Ascending aorta (tissue), 2 donors: ENCODE data around the gene OR8S1. TPM values are rescaled to one million over a fixed set of nuclear protein-coding genes. Genes with fewer than 3 reads are reported as not detected.
"Not testable (repeated sequence)": the region's sequence is repeated elsewhere in the genome, so short reads cannot be mapped to it uniquely, and the experiment has no call there.

Experiments
- DNase-seq, 2 donors: peaks; one replicate each; pipeline ENCODE4 v3.0.0-alpha.2; 2019; ENCODE audit warnings: low spot score in 2 of 2
- H3K27ac ChIP-seq, 2 donors: fragments of 200-600 bp; sonication (generic); one replicate each; pipeline ENCODE4 v1.5.1; 2016 to 2017; ENCODE audit warnings: mild to moderate bottlenecking in 1 of 2
- H3K27me3 ChIP-seq: fragments of 200-600 bp; sonication (generic); one replicate; pipeline ENCODE4 v1.5.1; 2017
- H3K36me3 ChIP-seq, 2 donors: fragments of 200-600 bp; sonication (generic); one replicate each; pipeline ENCODE4 v1.5.1; 2016
- H3K4me1 ChIP-seq, 2 donors: fragments of 200-600 bp; sonication (generic); one replicate each; pipeline ENCODE4 v1.5.1; 2016 to 2017; ENCODE audit warnings: mild to moderate bottlenecking in 1 of 2
- H3K4me3 ChIP-seq, 2 donors: fragments of 200-600 bp; sonication (generic); one replicate each; pipeline ENCODE4 v1.5.1; 2016 to 2017; ENCODE audit warnings: mild to moderate bottlenecking in 1 of 2
- H3K9me3 ChIP-seq, 2 donors: fragments of 200-600 bp; sonication (generic); one replicate each; pipeline ENCODE4 v1.5.1; 2016
- intact Hi-C: fragments of 100-400 bp; cut with DNase I; formaldehyde crosslinking; loops from one replicate; pipeline ENCODE4 v1.15.1; 2023
- total RNA-seq: library from RNA; depleted of rRNA; stranded (reverse); fragments of >200 nt; gene quantifications from one replicate; pipeline ENCODE4 v1.1.0, GENCODE V29; 2016
- TF ChIP-seq, protein P1 (sequence below), 3 experiments: fragments of 200-600 bp in 2 of 3; fragments of 450-650 bp in 1 of 3; sonication (generic) in 2 of 3; IDR thresholded peaks; one replicate each; pipeline ENCODE4 v1.5.1; 2016 to 2019; ENCODE audit warnings: antibody characterized with exemption in 3 of 3, mild to moderate bottlenecking in 1 of 3, moderate library complexity in 1 of 3

The OR8S1 gene
- total RNA-seq, 1 donor from 2014 or later, result not detected

DNA sequence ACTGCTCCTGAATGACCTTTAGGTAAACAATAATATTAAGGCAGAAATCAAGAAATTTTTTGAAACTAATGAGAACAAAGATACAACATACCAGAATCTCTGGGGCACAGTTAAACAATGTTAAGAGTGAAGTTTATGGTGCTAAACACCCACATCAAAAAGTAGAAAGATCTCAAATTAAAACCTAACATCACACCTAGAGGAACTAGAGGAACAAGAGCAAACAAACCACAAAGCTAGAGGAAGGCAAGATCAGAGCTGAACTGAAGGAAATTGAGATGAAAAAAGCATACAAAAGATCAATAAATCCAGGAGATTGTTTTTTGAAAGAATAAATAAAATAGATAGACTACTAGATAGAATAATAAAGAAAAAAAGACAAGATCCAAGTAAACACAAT is 7.2 kb downstream of the OR8S1 start:
- H3K27me3 ChIP-seq, result no peaks in the 10 kb centered on the region
- TF ChIP-seq, protein P1, sequence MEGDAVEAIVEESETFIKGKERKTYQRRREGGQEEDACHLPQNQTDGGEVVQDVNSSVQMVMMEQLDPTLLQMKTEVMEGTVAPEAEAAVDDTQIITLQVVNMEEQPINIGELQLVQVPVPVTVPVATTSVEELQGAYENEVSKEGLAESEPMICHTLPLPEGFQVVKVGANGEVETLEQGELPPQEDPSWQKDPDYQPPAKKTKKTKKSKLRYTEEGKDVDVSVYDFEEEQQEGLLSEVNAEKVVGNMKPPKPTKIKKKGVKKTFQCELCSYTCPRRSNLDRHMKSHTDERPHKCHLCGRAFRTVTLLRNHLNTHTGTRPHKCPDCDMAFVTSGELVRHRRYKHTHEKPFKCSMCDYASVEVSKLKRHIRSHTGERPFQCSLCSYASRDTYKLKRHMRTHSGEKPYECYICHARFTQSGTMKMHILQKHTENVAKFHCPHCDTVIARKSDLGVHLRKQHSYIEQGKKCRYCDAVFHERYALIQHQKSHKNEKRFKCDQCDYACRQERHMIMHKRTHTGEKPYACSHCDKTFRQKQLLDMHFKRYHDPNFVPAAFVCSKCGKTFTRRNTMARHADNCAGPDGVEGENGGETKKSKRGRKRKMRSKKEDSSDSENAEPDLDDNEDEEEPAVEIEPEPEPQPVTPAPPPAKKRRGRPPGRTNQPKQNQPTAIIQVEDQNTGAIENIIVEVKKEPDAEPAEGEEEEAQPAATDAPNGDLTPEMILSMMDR (IDR thresholded peaks at IDR 0.05), result no peak

DNA sequence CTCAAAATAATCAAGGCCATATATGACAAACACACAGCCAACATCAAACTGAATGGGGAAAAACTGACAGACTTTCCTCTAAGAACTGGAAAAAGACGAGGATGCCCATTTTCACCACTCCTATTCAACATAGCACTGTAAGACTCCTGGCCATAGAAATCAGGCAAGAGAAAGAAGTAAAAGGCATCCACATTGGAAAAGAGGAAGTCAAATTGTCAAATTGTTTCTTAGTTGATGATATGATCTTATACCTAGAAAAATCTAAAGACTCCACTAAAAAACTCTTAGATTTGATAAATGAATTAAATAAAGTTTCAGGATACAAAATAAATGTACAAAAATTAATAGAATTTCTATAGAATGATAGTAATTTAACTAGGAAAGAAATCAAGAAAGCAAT is 11.2 kb downstream of the OR8S1 start:
- Histone ChIP-seq H3K9me3 (peaks cover 0 to 7% of the 10 kb centered on the region in 2 donors), H3K4me3 (no peak overlapping the region), H3K36me3 (no peaks in the 10 kb centered on the region), H3K27ac (no peak overlapping the region), H3K4me1 (no peaks in the 10 kb centered on the region), H3K27me3 (no peaks in the 10 kb centered on the region)
- intact Hi-C loops, result no loop called here
- DNase-seq, result no peak
- TF ChIP-seq, protein P1 (IDR thresholded peaks at IDR 0.05), result no peak

More for the DNA sequence above, 7.2 kb downstream of the OR8S1 start:
- Histone ChIP-seq H3K36me3 (no peaks in the 10 kb centered on the region), H3K4me1 (no peaks in the 10 kb centered on the region), H3K9me3 (peaks cover 0 to 7% of the 10 kb centered on the region in 2 donors), H3K4me3 (no peak overlapping the region), H3K27ac (no peak overlapping the region)
- intact Hi-C loops, result no loop called here
- DNase-seq, result no peak

GRCh38 chr12:48542300-48542928 is 17.0 kb downstream of the OR8S1 start:
- Histone ChIP-seq H3K27me3 (no peaks in the 10 kb centered on the region), H3K9me3 (no peaks in the 10 kb centered on the region), H3K27ac (no peak overlapping the region), H3K4me1 (no peaks in the 10 kb centered on the region), H3K4me3 (no peak overlapping the region), H3K36me3 (no peaks in the 10 kb centered on the region)
- no peak for DNase-seq
- intact Hi-C loops, result no loop called here
- TF ChIP-seq, protein P1 (IDR thresholded peaks at IDR 0.05), result peak in 1 of 3 experiments; percentile 27

DNA sequence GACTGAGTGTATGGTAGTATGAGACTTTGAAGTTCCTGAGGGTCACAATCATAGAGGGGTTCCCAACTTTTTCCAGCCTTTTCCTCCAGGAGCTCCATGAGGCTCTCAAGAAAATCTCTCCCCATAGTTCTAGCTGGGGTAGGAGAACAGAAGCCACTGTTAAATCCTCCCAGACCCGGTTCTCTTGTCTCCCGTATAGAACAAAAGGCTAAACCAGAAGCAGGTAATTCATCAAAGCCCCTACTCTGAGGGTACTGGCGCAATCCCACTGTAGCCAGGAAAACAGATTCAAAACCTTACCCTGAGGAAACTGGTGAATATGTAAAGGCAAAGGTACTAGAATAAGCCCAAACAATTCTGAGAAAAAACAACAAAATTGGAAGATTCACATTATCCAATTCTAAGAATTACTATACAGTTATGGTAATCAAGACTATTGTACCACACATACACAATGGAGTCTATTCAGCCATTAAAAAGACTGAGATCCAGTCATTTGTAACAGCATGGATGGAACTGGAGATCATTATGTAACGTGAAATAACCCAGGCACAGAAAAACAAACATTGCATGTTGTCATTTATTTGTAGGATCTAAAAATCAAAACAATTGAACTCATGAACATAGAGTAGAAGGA is 20.5 kb downstream of the OR8S1 start:
- Histone ChIP-seq H3K36me3 (no peaks in the 10 kb centered on the region), H3K4me1 (no peaks in the 10 kb centered on the region), H3K27ac (no peak overlapping the region), H3K4me3 (no peak overlapping the region), H3K9me3 (no peaks in the 10 kb centered on the region), H3K27me3 (no peaks in the 10 kb centered on the region)
- intact Hi-C loops, result no loop called here
- TF ChIP-seq, protein P1 (IDR thresholded peaks at IDR 0.05), result no peak
- DNase-seq, result no peak

GRCh38 chr12:48547012-48547411 is 21.6 kb downstream of the OR8S1 start:
- H3K36me3 ChIP-seq, H3K4me1 ChIP-seq, H3K9me3 ChIP-seq, H3K27ac ChIP-seq, intact Hi-C loops, DNase-seq, H3K27me3 ChIP-seq, H3K4me3 ChIP-seq: not testable (repeated sequence)

DNA sequence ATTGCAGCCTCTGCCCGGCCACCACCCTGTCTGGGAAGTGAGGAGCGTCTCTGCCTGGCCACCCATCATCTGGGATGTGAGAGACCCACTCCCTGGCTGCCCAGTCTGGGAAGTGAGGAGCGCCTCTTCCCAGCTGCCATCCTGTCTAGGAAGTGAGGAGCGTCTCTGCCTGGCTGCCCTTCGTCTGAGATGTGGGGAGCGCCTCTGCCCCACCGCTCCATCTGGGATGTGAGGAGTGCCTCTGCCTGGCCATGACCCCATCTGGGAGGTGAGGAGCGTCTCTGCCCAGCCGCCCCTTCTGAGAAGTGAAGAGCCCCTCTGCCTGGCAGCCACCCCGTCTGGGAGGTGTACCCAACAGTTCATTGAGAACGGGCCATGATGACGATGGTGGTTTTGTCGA is 26.2 kb downstream of the OR8S1 start:
- H3K36me3 ChIP-seq, H3K27me3 ChIP-seq, intact Hi-C loops, H3K27ac ChIP-seq, H3K4me3 ChIP-seq, H3K4me1 ChIP-seq, DNase-seq, H3K9me3 ChIP-seq: not testable (repeated sequence)

GRCh38 chr12:48553666-48554343 is 28.4 kb downstream of the OR8S1 start:
- H3K4me1 ChIP-seq, H3K27me3 ChIP-seq, DNase-seq, H3K4me3 ChIP-seq, intact Hi-C loops, H3K27ac ChIP-seq, H3K36me3 ChIP-seq, H3K9me3 ChIP-seq: not testable (repeated sequence)
